CMK (cell line): ENCODE results near the gene MRFAP1.
"Not testable (repeated sequence)": the region's sequence is repeated elsewhere in the genome, so short reads cannot be mapped to it uniquely, and the experiment has no call there.

ENCODE experiments used
- DNase-seq: peaks from one replicate; pipeline ENCODE4 v3.0.0-alpha.2; 2010; ENCODE audit warnings: low read depth

The MRFAP1 gene

GRCh38 chr4:6668391-6668790, 27.9 kb downstream of the MRFAP1 start:
- no peak for DNase-seq

DNA sequence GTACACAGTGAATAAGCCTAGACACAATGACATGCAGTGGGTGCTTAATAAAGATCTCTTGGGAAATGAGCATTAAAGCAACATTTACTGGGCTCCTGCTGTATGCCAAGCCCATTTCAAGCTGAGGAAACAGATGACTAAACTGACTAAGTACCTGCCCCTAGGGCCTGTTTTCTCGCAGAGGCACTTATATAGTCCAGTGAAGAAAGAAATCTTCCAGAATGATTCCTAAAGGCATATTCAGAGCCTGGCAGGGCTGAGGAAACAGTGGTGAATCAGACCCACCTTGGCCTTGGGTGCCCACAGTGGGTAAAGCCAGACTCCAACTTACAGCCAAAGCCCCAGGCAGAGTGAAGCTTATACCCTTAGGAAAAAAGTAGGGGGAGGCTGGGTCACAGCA, 31.2 kb downstream of the MRFAP1 start:
- no peak for DNase-seq

DNA sequence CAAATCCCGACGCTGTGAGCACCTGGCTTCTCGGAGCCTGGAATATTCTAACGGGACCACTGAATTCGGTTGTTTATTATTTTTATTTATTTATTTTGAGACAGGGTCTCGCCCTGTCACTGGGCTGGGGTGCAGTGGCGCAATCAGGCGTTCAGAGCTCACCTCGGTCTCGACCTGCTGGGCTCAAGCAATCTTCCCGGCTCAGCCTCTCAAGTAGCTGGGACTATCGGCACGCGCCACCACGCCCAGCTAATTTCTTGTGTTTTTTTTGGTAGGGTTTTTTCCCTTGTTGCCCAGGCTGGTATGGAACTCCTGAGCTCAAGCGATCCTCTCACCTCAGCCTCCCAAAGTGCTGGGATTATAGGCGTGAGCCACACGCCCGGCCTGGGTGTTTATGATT, 31.6 kb downstream of the MRFAP1 start:
- DNase-seq: no peak

- not testable (repeated sequence) for DNase-seq
These were observed 32.2 kb downstream of the MRFAP1 start for GRCh38 chr4:6672541-6673190.

DNA sequence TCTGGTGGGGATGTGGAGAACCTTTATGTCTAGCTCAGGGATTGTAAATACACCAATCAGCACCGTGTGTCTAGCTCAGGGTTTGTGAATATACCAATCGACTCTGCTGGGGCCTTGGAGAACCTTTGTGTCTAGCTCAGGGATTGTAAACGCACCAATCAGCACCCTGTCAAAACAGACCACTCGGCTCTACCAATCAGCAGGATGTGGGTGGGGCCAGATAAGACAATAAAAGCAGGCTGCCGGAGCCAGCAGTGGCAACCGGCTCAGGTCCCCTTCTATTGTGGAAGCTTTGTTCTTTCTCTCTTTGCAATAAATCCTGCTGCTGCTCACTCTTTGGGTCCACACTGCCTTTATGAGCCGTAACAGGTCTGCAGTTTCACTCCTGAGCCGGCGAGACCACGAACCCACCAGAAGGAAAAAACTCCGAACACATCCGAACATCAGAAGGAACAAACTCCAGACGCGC, 32.7 kb downstream of the MRFAP1 start:
- DNase-seq: not testable (repeated sequence)

- DNase-seq: peak; percentile 93
These were observed 33.4 kb downstream of the MRFAP1 start for GRCh38 chr4:6673660-6674499.

GRCh38 chr4:6674500-6675149, 34.1 kb downstream of the MRFAP1 start:
- no peak for DNase-seq

GRCh38 chr4:6676722-6677558, 36.5 kb downstream of the MRFAP1 start:
- no peak for DNase-seq

- no peak for DNase-seq
These were observed 40.0 kb downstream of the MRFAP1 start for GRCh38 chr4:6680372-6681034.

DNA sequence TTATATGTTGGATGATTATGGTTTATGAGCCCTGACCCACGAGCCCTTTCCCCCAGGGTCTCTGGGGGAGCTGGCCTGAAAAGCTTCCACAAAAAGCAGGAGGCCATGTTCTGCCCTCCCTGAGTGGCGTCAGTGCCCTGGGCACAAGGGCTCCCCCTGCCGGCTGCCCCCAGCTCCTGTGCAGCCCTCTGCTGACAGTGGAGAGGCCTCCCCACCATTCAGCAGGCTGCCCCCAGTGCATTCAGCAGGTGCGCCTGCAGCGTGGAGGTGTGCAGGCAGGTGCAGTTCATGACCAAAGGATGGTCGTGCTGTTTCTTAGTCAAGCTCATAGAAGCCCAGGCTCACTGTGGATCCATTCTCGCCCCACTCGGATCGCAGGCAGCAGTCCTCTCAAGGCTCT, 40.7 kb downstream of the MRFAP1 start:
- DNase-seq: no peak

DNA sequence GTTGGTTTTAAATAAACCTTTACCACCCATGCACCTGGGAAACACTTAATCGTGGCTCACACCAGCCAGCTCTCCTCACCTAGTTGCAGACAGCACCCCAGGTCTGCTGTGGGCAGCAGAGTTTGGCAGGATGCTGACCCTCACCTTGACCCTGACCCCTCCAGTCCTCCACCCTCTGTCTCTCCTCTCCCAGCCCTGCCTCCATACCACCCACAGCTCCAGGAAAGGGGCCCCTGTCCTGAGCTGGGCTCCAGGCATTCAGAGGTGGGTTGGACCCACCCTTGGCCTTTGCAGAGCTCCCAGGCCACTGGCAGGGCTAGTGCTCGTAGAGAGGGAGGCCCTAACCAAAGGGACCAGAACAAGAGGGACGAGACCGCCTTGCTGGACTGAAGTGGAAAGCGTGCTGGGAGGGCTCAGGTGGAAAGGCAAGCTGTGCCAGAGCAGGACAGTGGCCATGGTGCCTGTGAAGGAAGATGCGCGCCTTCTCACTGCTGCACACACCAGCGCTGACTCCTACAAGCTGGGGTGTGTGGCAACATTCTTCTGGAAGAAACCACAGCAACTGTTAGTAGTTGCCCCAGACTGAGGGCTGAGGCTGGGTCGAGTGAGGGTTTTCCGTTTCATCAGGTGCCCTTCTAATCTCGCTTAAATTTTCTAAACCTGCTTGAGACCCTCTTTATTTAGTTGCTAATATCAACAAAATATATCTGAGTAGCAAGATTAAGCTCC, 42.5 kb downstream of the MRFAP1 start:
- DNase-seq: no peak

DNA sequence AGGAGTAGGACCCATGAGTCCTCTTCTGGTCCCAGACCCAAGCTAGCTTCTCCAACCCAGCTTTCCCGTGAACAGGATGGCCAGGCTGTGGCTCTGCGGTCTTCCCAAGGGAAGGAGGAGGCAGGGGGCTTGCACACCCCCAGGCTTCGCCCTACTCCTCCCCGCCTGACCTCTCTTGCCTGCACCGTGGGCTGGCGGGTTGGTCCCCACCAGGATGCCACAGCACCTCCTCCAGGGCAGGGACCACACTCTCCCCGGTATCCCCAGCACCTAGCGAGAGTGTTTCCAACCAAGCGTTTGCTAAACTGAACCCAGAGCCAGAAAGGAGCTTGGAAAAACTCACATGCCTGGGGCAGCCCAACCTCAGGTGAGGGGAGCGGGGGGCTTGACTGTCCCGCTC, 44.2 kb downstream of the MRFAP1 start:
- no peak for DNase-seq

- DNase-seq: no peak
These were observed 45.8 kb downstream of the MRFAP1 start for GRCh38 chr4:6686104-6686787.

DNA sequence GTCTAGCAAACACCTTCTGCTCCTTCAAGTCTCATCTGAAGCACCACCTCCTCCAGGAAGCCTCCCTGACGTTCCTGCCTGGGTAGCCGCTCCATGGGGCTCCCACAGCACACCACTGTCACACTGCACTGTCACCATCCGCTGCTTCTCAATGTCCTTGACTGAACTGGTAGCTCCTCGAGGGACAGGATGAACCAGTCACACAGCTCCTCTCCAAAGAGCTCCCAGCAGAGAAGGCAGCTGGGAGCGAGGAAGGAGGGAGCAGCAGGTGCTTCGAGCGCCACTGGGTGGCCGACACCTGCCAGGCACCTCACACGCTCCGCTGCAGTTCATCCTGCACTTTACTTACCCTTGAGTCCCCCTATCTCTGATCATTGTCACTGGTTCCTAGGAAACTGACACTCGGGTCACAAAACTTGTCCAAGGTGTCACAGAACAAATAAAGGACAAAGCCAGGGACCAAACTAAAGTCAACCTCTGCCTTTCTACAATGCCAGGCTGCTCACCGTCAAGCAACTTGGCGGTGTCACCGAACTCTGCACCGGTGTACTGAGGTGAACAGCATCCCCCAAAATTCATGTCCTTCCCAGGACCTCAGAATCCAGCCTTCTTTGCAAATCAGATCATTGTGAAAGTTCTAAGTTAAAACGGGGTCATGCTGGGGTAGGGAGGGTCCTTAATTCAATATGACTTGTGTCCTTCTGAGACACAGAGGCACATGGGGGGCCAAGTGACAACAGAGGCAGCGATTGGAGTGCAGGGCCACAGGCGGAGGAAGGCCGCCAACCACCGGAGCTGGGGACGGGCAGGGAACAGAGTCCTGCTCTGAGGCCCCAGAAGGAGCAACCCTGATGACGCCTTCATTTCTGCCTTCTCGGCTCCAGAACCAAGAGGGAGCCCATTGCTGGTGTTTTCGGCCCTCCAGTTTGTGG, 47.7 kb downstream of the MRFAP1 start:
- DNase-seq: no peak

DNA sequence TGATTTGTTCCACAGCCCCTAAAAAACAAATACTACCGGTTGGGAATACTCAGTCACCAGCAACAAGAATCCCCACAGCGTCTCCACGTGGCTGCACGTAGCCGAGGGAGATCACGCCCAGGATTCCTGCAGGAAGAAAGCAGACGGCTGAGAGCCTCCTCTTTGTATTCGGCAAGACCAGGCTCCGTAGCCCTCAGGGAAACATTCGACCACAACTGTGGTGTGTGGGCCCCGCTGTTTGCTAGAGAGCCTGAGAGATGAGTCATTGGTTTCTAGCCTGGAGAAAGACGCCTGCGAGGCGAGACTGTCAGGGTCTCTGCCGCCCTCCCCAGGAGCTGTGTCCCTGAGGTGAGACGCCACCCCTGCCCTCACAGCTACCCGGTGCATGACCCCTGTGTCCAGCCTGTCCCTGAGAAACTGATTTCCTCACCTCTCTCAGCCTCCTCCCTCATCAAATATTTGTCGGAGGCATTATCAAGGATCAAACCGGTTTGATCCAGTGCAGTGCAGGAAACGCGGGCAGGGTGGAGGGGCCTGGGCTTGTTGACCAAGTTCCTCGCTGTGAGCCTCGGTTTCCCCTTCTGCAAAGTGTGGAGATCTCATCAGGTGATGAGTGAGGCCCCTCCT, 48.5 kb downstream of the MRFAP1 start:
- no peak for DNase-seq

DNA sequence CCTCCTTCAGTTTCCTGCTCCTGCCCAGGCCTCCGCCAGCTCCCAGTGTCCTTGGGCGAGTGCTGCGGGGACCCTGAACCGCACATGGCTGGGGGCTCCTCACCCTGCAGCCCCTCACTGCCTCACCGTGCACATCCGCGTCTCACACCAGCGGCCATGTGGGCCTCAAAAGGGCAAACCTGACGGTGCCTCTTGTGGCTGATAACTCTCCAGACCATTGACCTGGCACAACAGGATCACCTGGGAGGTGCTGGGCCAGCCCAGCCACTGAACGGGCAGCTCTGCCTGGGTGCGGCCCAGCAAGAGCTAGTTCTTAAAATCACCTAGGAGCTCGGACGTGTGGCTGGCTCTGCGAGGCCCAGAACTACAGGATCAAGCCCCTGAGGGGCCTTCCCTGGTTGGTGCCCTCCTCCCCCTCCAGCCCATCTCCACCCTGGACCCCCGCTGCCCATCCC, 49.0 kb downstream of the MRFAP1 start:
- DNase-seq: no peak
